ENCODE measurements around the gene KAT6B.

The KAT6B gene

DNA sequence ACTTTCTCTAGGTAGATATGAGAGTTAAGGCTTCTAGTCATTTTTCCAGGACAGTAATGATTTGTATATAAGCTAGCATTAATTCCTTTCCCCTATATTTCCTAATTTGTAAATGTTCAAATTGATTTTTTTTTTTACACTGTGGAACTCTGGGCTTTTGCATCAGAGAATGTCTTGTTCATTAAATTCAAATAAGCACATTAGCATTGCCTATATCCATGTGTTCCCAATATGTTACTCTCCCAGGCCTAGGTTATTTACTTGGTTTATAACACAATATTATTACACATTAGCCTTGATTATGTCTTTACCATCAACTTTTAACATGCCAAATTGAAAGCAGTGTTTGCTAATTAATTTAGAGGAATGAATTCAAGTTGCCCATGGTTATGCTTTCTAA, 201.6 kb downstream of the KAT6B start:
- TF ChIP-seq, protein P1, sequence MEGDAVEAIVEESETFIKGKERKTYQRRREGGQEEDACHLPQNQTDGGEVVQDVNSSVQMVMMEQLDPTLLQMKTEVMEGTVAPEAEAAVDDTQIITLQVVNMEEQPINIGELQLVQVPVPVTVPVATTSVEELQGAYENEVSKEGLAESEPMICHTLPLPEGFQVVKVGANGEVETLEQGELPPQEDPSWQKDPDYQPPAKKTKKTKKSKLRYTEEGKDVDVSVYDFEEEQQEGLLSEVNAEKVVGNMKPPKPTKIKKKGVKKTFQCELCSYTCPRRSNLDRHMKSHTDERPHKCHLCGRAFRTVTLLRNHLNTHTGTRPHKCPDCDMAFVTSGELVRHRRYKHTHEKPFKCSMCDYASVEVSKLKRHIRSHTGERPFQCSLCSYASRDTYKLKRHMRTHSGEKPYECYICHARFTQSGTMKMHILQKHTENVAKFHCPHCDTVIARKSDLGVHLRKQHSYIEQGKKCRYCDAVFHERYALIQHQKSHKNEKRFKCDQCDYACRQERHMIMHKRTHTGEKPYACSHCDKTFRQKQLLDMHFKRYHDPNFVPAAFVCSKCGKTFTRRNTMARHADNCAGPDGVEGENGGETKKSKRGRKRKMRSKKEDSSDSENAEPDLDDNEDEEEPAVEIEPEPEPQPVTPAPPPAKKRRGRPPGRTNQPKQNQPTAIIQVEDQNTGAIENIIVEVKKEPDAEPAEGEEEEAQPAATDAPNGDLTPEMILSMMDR (IDR thresholded peaks at IDR 0.05), result no peak
- H3K9ac ChIP-seq, result no peak overlapping the region
- H3K4me2 ChIP-seq (ENCODE audit: low read length), result no peak overlapping the region
- peaks cover 9% of the 10 kb centered on the region for H3K4me1 ChIP-seq
- H3K27ac ChIP-seq, result no peak overlapping the region
- no peak overlapping the region for H3K4me3 ChIP-seq (ENCODE audit: low read depth, low read length)
- H3K27me3 ChIP-seq (ENCODE audit: control insufficient read depth, insufficient read depth, low read length), result no peaks in the 10 kb centered on the region
- no peak overlapping the region for H2AFZ ChIP-seq
- no peaks in the 10 kb centered on the region for H3K9me3 ChIP-seq (ENCODE audit: control insufficient read depth, low read length)
- H3K79me2 ChIP-seq, result no peaks in the 10 kb centered on the region
- H3K36me3 ChIP-seq (ENCODE audit: control insufficient read depth, insufficient read depth, low read length), result no peaks in the 10 kb centered on the region

DNA sequence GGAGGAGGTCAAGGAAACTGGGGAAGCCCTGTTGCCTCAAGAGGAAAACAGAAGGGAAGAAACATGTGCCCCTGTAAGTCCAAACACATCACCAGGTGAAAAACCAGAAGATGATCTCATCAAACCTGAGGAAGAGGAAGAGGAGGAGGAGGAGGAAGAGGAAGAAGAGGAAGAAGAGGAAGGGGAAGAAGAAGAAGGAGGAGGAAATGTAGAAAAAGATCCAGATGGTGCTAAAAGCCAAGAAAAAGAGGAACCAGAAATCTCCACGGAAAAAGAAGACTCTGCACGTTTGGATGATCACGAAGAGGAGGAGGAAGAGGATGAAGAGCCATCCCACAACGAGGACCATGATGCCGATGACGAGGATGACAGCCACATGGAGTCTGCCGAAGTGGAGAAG, 202.3 kb downstream of the KAT6B start:
- H3K79me2 ChIP-seq, result no peaks in the 10 kb centered on the region
- no peaks in the 10 kb centered on the region for H3K9me3 ChIP-seq (ENCODE audit: control insufficient read depth, low read length)
- peaks cover 5% of the 10 kb centered on the region for H3K4me1 ChIP-seq
- no peak overlapping the region for H3K4me3 ChIP-seq (ENCODE audit: low read depth, low read length)
- TF ChIP-seq, protein P1 (IDR thresholded peaks at IDR 0.05), result no peak
- no peak overlapping the region for H2AFZ ChIP-seq
- H3K36me3 ChIP-seq (ENCODE audit: control insufficient read depth, insufficient read depth, low read length), result no peaks in the 10 kb centered on the region
- no peaks in the 10 kb centered on the region for H3K27me3 ChIP-seq (ENCODE audit: control insufficient read depth, insufficient read depth, low read length)
- no peak overlapping the region for H3K27ac ChIP-seq
- H3K9ac ChIP-seq, result no peak overlapping the region
- no peak overlapping the region for H3K4me2 ChIP-seq (ENCODE audit: low read length)

DNA sequence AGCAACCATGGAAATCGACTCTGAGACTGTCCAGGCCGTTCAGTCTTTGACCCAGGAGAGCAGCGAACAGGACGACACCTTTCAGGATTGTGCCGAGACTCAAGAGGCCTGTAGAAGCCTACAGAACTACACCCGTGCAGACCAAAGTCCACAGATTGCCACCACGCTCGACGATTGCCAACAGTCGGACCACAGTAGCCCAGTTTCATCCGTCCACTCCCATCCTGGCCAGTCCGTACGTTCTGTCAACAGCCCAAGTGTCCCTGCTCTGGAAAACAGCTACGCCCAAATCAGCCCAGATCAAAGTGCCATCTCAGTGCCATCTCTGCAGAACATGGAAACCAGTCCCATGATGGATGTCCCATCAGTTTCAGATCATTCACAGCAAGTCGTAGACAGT, 203.0 kb downstream of the KAT6B start:
- Histone ChIP-seq H3K27me3 (ENCODE audit: control insufficient read depth, insufficient read depth, low read length) (no peaks in the 10 kb centered on the region), H3K4me3 (ENCODE audit: low read depth, low read length) (no peak overlapping the region), H3K36me3 (ENCODE audit: control insufficient read depth, insufficient read depth, low read length) (no peaks in the 10 kb centered on the region), H3K4me2 (ENCODE audit: low read length) (no peak overlapping the region), H2AFZ (no peak overlapping the region), H3K9me3 (ENCODE audit: control insufficient read depth, low read length) (no peaks in the 10 kb centered on the region), H3K27ac (no peak overlapping the region), H3K79me2 (no peaks in the 10 kb centered on the region), H3K4me1 (peaks cover 5% of the 10 kb centered on the region), H3K9ac (no peak overlapping the region)
- TF ChIP-seq, protein P1 (IDR thresholded peaks at IDR 0.05), result no peak

DNA sequence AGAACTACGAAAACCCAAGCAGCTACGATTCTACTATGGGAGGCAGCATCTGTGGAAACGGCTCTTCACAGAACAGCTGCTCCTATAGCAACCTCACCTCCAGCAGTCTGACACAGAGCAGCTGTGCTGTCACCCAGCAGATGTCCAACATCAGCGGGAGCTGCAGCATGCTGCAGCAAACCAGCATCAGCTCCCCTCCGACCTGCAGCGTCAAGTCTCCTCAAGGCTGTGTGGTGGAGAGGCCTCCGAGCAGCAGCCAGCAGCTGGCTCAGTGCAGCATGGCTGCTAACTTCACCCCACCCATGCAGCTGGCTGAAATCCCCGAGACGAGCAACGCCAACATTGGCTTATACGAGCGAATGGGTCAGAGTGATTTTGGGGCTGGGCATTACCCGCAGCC, 203.5 kb downstream of the KAT6B start:
- H3K27ac ChIP-seq, result no peak overlapping the region
- no peak overlapping the region for H3K9ac ChIP-seq
- H3K4me1 ChIP-seq, result peaks cover 5% of the 10 kb centered on the region
- TF ChIP-seq, protein P1 (IDR thresholded peaks at IDR 0.05), result no peak
- H3K4me2 ChIP-seq (ENCODE audit: low read length), result no peak overlapping the region
- no peaks in the 10 kb centered on the region for H3K36me3 ChIP-seq (ENCODE audit: control insufficient read depth, insufficient read depth, low read length)
- H3K79me2 ChIP-seq, result no peaks in the 10 kb centered on the region
- H3K4me3 ChIP-seq (ENCODE audit: low read depth, low read length), result no peak overlapping the region
- no peaks in the 10 kb centered on the region for H3K27me3 ChIP-seq (ENCODE audit: control insufficient read depth, insufficient read depth, low read length)
- H2AFZ ChIP-seq, result no peak overlapping the region
- no peaks in the 10 kb centered on the region for H3K9me3 ChIP-seq (ENCODE audit: control insufficient read depth, low read length)

DNA sequence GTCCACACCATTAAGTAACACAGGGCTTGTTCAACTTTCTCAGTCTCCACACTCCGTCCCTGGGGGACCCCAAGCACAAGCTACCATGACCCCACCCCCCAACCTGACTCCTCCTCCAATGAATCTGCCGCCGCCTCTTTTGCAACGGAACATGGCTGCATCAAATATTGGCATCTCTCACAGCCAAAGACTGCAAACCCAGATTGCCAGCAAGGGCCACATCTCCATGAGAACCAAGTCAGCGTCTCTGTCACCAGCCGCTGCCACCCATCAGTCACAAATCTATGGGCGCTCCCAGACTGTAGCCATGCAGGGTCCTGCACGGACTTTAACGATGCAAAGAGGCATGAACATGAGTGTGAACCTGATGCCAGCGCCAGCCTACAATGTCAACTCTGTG, 204.0 kb downstream of the KAT6B start:
- TF ChIP-seq, protein P1 (IDR thresholded peaks at IDR 0.05), result no peak
- H3K27ac ChIP-seq, result no peak overlapping the region
- H3K79me2 ChIP-seq, result no peaks in the 10 kb centered on the region
- no peaks in the 10 kb centered on the region for H3K27me3 ChIP-seq (ENCODE audit: control insufficient read depth, insufficient read depth, low read length)
- no peaks in the 10 kb centered on the region for H3K36me3 ChIP-seq (ENCODE audit: control insufficient read depth, insufficient read depth, low read length)
- no peak overlapping the region for H3K4me2 ChIP-seq (ENCODE audit: low read length)
- H3K9me3 ChIP-seq (ENCODE audit: control insufficient read depth, low read length), result no peaks in the 10 kb centered on the region
- no peak overlapping the region for H3K4me3 ChIP-seq (ENCODE audit: low read depth, low read length)
- H3K4me1 ChIP-seq, result peaks cover under 1% of the 10 kb centered on the region
- no peak overlapping the region for H2AFZ ChIP-seq
- H3K9ac ChIP-seq, result no peak overlapping the region

Measured in parathyroid adenoma (tissue), 2 donors.